ENCODE measurements around the gene RASSF3.

DNA sequence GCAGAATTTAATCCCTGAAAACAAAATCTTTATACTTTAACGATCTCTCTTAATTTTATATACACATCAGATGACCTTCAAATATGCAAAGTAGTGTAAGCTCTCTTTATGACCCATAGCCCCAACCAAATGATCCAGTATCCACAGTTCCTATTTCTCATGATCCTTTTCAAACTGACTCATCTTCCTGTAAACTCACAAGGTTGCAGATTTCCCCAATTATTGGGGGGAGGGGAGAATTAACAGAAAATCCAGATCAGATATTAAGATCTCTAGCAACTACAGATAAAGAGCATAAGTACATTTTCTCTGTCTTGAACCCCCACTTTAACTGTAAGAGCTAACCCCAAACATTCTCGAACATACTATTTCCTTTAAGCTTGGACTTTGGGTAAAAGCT, 136.4 kb downstream of the RASSF3 start:
- TF ChIP-seq POLR2A (IDR thresholded peaks at IDR 0.05) (no peak), POLR2AphosphoS5 (IDR thresholded peaks at IDR 0.05) (no peak)
- TF ChIP-seq, protein P1, sequence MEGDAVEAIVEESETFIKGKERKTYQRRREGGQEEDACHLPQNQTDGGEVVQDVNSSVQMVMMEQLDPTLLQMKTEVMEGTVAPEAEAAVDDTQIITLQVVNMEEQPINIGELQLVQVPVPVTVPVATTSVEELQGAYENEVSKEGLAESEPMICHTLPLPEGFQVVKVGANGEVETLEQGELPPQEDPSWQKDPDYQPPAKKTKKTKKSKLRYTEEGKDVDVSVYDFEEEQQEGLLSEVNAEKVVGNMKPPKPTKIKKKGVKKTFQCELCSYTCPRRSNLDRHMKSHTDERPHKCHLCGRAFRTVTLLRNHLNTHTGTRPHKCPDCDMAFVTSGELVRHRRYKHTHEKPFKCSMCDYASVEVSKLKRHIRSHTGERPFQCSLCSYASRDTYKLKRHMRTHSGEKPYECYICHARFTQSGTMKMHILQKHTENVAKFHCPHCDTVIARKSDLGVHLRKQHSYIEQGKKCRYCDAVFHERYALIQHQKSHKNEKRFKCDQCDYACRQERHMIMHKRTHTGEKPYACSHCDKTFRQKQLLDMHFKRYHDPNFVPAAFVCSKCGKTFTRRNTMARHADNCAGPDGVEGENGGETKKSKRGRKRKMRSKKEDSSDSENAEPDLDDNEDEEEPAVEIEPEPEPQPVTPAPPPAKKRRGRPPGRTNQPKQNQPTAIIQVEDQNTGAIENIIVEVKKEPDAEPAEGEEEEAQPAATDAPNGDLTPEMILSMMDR (IDR thresholded peaks at IDR 0.05) = no peak

All from gastroesophageal sphincter (tissue), 3 donors.